WTC11 (cell line): ENCODE data around the gene ACTRT3.

Experiments
- FOXK1 ChIP-seq: sonication (generic); formaldehyde crosslinking; IDR thresholded peaks from 2 replicates; pipeline ENCODE4 v1.8.0; 2022; ENCODE audit warnings: mild to moderate bottlenecking, moderate library complexity, missing genetic modification reagents
- JUN ChIP-seq: sonication (generic); formaldehyde crosslinking; IDR thresholded peaks from 2 replicates; pipeline ENCODE4 v1.8.0; 2023; ENCODE audit warnings: mild to moderate bottlenecking, missing genetic modification reagents
- ZNF317 ChIP-seq: sonication (generic); formaldehyde crosslinking; IDR thresholded peaks from 2 replicates; pipeline ENCODE4 v1.8.1; 2023; ENCODE audit warnings: low read depth, mild to moderate bottlenecking, moderate library complexity, missing genetic modification reagents, borderline replicate concordance

DNA sequence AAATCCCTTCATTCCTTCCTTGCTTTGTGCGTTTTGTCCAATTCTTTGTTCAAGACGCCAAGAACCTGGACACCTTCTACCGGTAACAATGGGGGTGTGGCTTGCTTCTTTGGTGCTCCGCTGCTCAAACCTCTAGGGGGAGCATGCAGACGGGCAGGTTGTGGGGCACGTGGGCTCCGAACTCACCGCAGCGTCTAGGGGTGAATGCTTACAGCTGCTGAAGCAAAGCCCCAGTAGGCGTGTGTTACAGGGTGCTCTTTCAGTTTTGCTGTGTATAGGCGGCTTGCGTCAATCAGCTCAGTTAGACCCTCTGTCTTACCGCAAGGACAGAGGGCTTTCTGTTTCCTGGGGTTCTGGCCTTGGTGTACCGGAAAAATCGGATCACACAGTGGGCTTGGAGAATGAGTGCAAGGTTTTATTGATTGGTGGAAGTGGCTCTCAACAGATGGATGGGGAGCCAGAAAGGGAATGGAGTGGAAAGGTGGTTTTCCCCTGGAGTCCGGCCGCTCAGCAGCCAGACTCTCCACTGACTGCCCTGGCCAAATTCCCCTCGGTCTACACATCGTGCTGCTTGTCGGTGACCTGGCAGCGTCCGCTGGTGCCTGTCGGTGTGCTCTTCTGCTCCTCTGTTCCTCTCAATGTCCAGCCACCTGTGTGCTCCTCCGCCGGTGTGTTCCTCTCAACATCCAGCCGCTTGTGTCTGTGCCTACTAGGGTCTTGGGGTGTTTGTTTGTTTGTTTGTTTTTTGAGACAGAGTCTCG, 44.6 kb upstream of the ACTRT3 start:
- TF ChIP-seq JUN (CRISPR knock-in tag) (no peak), ZNF317 (CRISPR knock-in tag) (no peak), FOXK1 (CRISPR knock-in tag) (no peak)
